GM19043 (cell line): ENCODE data around the gene TOX3.

Experiments
- ATAC-seq: cut with Tn5 transposase; IDR thresholded peaks from one replicate; pipeline ENCODE4 v1.9.1; 2021; ENCODE audit warnings: low read depth; ENCODE audit not compliant: unreplicated experiment

The TOX3 gene

DNA sequence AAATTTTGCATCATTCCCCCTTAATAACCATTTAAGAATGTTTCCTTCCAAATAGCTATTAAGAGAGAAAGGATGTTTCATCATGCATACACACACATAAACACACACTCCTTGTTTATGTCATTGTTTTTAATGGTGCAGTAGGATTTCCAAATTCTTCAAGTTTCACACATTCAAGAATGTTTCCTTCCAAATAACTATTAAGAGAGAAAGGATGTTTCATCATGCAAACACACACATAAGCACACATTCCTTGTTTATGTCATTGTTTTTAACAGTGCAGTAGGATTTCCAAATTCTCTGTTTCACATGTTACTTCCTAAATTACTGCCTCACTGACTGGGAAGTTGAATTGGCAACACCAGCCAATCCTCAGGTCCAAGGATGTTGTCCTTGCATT, 7.8 kb downstream of the TOX3 start:
- ATAC-seq, result no peak

DNA sequence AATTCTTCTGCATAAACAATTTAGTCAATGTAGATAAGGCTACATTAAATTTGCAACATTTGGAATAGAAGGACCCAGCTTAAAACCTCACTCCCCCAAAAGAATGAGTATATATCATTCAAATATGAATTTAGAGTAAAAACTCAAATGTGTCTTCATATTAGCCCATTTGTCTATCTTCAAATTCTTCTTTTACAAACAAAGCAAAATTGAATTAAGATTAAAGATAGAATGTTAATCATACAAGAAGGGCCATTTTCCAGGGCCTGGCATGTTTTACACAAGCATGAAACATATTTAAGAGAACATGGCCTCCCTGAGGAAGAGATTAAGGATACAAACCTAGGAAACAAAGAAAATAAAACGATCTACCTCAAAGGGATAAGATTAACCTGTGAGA, 8.4 kb downstream of the TOX3 start:
- ATAC-seq, result no peak

DNA sequence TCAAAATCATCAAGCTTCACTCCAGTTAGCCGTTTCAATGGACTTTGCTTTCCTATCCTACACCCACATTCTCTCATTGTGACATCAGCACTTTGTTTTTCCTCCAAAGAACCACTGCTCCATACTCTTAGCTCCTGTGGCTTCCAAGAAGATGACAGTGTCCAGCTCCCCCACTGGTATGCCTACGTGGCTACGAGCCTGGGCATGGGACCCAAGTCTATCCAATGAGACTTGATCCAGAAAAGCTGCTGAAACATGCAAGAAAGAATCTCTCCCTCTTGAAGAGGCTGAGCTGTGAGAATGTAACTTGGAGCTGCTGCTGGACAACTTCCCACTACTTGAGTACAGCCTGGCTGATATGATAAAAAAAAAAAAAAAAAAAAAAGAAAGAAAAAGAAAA, 9.4 kb downstream of the TOX3 start:
- ATAC-seq, result no peak

DNA sequence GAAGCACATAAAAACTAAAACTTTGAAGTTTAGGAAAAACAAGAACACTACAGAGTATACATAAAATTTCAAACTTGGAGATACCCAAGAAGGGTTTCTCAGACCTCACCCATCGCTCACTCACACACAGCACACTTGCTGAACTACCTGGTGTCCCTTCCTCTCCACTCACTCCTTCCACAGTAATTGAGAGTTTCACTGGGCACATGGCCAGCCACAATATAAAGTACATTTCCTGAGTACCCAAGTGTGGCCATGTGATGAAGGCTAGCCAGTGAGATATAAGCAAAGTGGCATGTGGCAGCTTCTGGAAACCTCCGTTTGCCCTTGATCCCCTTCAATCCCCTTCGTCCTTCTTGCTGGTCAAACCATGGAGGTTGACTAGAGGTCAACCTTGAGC, 11.9 kb downstream of the TOX3 start:
- ATAC-seq, result no peak

DNA sequence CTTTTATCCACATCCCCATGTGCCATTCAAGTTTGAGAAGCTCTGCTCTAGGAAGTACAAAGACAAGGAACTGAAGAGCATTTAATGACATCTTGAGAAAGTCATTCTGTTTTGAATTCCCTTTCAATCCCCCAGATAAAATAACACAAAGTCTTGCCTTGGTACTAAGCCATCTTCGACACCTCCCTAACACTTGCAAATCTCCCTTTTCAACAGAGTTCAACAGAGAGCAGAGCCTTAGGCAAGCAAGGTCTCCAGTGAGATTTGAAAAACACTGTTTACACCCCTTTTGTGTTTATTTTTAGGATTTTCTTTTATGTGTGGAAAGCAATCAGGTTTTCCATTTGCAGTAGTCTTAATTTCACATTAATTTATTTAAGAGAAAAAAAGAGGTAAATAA, 13.6 kb downstream of the TOX3 start:
- ATAC-seq, result no peak

DNA sequence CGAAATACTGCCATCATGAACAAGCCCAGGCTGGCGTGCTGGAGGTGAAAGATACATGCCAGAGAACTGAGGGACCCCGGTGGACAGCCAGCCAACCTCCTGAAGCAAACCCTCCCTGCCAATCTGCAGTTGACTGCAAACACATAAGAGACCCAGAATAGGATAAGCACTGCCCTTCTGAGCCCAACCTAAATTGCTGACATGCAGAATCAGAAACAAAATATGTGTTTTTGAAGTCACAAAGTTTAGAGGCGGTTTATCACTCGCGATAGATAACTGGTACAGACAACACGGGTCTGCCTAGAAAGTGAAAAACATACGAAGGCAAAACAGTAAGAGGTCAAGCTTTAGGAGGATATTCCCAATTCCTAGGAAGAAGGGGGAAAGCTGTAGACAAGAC, 14.6 kb downstream of the TOX3 start:
- no peak for ATAC-seq

DNA sequence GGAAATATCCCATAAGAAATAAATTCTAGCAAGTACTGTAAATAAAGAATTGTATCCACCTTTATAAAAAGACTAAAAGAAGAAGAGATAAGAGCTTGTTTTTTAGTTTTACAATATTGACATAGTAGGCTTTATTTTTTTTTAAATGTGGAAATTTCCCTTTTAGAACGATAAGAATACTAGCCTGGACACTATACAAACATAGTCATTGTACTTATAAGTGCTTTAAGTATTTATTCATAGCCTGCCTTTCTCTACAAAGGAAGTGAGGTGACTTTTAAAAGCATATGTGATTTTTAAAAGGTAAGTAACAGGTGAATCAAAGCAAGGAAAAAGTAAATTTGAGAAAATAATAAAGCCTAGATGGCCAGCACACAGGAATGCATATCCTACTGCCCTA, 17.7 kb downstream of the TOX3 start:
- no peak for ATAC-seq

DNA sequence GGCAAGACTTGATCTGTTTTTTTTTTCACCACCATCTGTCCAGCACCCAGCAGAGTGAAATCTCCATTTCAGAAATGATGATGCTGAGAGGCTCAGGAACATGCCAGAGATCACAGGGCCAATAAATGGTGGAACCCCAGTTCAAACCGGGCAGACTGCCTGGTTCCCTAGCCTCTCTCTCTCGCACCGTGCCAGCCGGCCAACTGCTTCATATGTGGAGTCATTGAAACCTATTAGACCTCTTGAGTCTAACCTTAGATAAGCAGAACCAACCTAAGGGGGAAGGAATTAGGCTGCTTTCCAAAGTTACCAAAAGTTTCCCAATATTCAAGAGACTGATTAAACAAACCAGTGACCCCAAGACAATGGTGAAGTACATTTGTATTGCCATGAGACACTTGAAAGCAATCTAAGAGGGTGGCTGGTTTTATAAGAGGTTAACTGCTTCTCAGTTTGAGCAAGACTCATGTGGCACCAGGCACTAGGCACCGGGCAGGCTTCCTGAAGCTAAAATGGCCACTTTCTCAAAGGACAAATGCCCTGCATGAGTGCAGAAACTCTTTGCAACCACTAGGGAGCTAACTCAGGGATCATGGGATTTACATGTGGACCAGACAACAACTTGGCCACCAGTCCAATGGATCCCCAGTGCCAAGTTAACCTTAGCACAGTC, 18.4 kb downstream of the TOX3 start:
- ATAC-seq, result no peak

DNA sequence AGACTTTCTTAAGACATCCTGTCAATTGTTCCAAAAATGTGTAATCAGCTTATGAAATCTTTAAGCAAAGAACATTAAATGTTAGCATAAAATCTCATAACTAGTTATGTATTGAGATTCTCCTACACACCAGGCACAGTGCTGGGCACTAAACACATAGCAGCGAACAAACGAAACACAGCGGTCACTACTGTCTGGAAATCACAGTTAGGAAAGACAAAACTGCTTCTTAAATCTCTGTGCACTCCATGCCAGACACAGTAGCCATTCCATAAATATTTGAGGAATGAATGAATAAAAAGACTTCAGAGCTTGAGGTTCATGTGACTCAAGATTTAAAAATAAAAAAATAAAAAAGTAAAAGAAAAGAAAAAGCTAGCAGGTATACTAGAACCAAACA, 20.1 kb downstream of the TOX3 start:
- no peak for ATAC-seq

DNA sequence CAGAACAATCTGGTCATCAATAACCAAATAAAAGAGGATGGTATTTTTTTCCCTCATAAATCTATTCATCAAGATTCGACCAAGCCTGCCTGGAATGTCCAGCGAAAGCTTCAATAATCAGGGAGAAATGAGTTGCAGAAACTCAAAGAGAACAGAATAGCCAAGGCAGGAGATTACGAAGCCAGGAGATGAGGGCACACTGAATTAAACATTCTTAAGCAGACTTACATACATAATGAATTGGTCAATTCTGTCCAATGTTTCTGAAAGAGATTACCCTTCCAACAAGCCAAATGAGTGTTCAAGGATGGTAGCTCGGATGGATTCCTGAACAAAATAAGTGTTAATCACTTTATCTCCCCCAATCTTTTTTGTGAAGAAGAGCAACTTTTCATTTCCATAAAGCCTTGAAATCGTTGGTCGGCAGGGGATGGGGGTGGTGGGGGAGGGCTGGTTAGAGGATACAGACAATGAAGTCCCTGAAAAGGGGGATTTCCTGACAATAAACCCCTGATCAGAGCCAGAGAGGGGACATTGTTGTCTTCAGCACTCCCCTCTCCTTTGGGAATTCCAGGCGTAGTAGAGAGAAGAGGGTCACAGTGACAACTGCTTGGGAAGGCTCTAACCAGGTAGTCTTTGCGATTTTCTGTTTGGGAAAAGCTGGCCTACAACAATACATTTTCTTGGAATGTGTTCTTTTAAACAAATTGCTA, 20.7 kb downstream of the TOX3 start:
- no peak for ATAC-seq

DNA sequence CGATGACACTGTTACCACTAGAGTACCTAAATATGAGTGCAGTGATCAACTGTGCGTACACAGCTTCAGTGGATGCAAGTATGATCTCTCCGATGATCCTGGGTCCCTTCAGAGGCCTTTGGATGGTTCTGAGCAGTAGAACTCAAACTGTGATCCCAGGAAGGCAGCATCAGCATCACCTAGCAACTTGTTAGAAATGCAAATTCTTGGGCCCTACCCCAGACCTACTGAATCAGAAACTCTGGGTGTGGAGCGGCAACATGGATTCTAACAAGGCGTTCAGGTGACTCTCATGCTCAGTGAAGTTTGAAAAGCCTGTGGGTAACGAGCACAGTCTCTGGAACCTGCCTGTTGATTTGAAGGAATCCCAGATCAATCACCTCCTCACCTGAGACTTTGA, 25.4 kb downstream of the TOX3 start:
- ATAC-seq, result no peak

DNA sequence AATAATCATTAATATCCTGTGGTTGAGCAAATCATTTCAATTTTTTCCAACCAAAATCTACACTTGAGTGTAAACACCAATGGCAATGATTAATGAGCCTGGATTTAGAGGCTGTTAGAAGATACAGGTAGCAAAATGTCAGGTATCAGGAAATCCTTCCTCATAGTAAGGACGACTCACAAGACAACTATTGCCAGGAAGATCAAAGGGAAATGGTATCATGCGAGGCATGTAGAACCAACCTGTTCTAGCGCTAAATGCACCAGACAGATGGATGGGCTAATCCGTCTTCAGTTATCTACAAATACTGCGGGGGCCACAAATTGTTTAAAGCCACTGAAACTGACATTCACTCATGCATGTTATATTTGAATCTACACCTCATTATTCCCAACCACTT, 28.1 kb downstream of the TOX3 start:
- ATAC-seq, result no peak

DNA sequence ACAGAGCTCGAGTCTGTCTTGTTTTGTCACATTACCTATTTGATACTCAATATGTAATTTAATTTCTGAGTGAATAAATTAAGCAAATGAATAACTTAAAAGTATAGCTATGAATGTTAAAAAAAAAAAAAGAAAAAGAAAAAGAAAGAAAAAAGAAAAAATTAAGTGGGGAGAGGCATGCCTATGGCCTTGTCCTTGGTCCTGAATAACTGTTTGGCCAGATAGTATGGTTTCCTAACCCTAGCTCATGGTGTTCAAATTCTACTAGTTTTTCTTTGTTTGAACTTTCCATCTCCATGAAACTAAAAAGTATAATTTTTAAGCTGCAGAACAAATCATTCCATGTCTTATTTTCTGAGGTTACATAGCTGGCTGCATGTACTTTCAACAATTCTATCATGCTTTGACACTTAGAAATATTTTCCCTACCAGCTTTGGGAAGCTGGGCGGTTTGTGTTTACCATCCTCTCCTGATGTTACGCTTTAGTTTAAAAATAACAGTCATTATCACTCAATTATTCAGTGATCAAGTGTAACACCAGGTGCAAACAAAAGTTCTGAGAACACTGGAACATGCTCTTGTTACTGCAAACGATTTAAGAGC, 31.8 kb downstream of the TOX3 start:
- ATAC-seq, result no peak

DNA sequence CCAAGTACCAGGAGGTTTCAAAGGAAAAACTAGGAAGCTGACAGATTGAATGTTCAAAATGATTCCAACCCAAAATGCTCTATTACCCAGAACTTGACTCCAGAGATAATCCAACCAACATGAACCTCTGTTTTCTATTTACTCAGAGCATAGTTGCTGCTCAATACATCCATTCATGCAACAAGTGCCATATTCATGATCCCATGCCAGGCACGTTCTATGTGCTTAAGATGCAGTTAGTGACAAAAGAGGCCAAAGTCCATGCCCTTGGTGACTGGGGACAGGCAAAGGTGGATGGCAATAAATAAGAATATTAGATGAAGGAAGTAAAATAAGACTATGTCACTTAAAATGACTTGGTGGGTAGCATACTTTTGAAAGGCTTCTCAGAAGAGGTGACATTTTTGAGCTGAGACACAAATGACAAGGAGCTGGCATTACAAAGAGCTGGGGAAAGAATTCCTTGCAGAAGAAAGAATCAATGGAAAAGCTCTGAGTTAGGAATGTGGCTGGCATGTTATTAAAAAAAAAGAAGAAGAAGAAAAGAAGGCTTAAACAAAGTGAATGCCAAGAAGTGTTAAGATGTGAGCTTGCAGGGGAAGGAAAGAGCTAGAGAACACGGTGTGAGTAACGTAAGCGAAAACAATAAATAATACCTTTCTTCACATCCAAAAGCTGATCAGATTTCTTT, 34.5 kb downstream of the TOX3 start:
- no peak for ATAC-seq

DNA sequence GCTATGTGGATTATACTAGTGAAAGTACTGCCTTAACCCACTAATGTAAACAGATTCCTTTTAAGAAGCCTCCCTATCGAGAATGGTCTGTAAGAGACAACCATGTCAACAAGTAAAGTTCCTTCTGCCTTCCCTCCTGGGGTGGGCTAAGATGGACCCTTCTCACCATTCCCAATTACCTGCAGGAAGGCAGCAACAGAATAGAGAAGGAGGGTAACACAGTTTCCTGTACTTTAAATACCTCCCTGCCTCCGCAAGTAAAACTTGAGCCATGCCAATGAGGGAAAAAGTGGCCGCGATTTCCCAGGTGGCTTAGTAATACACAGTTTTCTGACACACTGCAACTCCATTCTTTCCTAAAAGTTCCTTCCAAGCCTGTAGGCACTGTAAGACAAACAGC, 45.2 kb downstream of the TOX3 start:
- ATAC-seq, result no peak

DNA sequence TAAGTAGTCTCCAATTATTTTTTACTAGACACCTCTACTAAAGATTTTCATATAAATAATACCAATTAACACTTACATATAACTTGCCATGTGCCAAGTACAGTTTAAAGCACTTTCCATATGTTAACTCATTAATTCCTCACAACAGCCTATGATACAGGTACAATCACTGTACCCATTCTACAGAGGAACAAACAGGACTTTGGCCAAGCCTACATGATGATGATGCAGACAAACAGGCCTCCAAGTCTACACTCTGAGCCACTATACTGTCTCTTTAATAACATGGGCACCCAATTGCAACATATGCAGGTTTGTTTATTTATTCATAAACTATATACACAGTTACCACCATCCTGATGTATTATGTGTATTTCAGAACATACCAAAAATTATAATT, 46.0 kb downstream of the TOX3 start:
- ATAC-seq, result no peak

DNA sequence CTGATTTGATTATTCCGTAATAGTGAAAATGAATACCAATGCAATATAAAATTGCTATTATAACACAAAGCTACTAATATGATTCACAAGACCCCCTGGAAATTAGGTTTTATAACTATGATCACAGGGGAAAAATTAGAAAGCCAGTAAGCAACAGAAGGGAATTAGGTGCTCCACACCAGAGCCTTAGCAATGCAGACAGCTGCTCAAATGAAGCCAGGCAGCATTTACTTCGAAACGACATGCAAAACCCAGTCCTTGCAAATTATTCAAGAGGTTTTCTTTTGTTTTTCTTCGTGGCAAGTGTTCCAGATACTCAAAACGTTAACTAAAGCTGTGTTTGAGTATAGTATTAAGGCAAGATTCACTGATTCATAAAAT, 47.9 kb downstream of the TOX3 start:
- no peak for ATAC-seq

DNA sequence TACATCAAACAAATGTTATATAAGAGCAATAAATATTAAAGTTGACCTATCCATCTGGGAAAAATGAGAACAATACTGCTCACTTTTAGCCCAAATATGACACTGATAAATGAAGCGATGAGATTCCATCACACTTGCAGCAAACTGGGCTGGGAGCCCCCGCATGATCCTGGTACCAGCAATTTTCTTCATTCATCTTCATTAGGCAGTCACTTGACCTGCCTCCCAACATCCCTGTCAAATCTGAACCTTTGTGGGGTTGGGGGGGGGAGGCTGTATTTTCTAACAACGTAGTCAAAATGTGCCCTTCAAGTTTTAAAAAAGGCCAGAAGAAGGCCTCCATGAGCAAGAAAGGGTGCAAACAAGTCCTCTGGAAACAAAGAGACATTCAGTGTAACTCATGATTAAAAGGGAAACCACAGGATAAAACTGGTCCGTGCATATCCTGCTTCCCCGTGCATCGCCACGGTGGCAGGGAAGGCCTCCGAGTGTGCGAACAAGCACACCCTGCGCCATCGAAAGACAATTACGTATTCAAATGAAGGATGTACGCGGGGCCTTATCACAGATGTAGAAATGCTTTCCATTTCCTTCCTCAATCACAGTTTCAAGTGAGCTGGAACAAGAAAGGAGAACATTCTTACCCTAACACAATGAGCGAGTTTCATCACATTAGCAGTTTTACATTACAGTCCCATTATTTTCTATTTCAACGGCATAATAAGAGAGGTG, 48.4 kb downstream of the TOX3 start:
- ATAC-seq, result no peak

DNA sequence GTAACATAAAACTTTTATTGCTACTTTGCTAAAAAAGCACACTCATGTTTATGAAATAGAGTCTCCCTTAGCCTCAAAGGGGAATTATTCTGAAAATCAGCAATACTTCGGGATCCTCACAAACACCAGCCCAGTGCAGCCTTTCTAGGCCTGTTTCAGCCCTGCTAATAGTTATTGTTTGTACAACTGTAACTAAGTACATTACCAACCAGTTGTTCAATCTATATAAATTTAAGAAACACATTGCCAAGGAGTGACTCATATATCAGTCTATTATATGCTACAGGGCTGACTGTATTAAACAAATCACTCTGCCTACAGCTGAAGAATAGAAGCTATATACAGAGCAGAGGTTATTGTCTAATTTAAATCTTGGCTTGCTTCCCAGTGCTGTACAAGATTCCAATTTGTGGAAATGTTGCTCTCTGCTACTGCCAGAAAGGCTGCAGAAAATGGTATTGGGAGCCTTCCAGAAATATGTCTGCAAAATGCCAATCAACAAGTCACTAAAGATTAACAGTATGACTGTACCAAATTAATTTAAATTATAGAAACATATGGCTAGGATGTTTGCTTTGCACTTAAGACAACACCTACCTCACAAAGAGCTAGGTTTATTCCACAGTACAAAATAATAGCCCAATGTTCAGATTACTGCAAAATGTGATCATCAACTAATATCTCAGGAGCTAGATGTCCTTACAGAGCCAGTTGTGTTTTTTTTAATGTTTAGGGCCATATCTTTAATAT, 49.7 kb downstream of the TOX3 start:
- no peak for ATAC-seq
